Spleen (tissue), 11 donors: Measurements from ENCODE around the gene SCPEP1. TPM values are rescaled to one million over a fixed set of nuclear protein-coding genes. Genes with fewer than 3 reads are reported as not detected.
A peak's percentile ranks its signal among the peaks of the same experiment; 100 is the strongest.

ENCODE experiments used
- DNase-seq: peaks from one replicate; pipeline ENCODE4 v3.0.0-alpha.2; 2020
- H3K27ac ChIP-seq, 8 donors: fragments of 200-600 bp; sonication (generic) in 7 of 8; 1 replicate in 4 of 8; 2 replicates in 4 of 8; pipeline versions ENCODE4 v1.5.0 to v1.8.0; 2016 to 2021; ENCODE audit warnings: inconsistent platforms in 4 of 8, mild to moderate bottlenecking in 4 of 8, moderate library complexity in 1 of 8
- H3K27me3 ChIP-seq, 7 donors: fragments of 200-600 bp; sonication (generic) in 6 of 7; replicated peaks in 1 of 7; 1 replicate in 4 of 7; 2 replicates in 3 of 7; pipeline versions ENCODE4 v1.5.0 to v1.8.0; 2016 to 2021; ENCODE audit warnings: inconsistent platforms in 3 of 7, mild to moderate bottlenecking in 1 of 7
- H3K36me3 ChIP-seq, 6 donors: fragments of 200-600 bp; sonication (generic) in 5 of 6; 1 replicate in 4 of 6; 2 replicates in 2 of 6; pipeline versions ENCODE4 v1.5.0 to v1.8.0; 2016 to 2021; ENCODE audit warnings: inconsistent platforms in 2 of 6
- H3K4me1 ChIP-seq, 6 donors: fragments of 200-600 bp; sonication (generic) in 5 of 6; 1 replicate in 3 of 6; 2 replicates in 3 of 6; pipeline versions ENCODE4 v1.5.0 to v1.8.0; 2016 to 2021; ENCODE audit warnings: inconsistent platforms in 3 of 6
- H3K4me3 ChIP-seq, 8 donors: fragments of 200-600 bp; sonication (generic) in 7 of 8; 1 replicate in 4 of 8; 2 replicates in 4 of 8; pipeline versions ENCODE4 v1.5.0 to v1.8.0; 2016 to 2021; ENCODE audit warnings: inconsistent platforms in 4 of 8, mild to moderate bottlenecking in 4 of 8, moderate library complexity in 2 of 8
- H3K9me3 ChIP-seq, 8 donors: fragments of 200-600 bp; sonication (generic) in 7 of 8; 1 replicate in 4 of 8; 2 replicates in 4 of 8; pipeline versions ENCODE4 v1.5.0 to v1.8.0; 2016 to 2021; ENCODE audit warnings: inconsistent platforms in 4 of 8
- CTCF ChIP-seq, 11 experiments: fragments of 200-600 bp in 7 of 11; fragments of 450-650 bp in 4 of 11; sonication (generic) in 4 of 11; IDR thresholded peaks in 8 of 11; conservative IDR thresholded peaks in 3 of 11; 1 replicate in 7 of 11; 2 replicates in 4 of 11; pipeline versions ENCODE4 v1.4.0 to v1.8.0; 2016 to 2021; ENCODE audit warnings: antibody characterized with exemption in 11 of 11, inconsistent platforms in 4 of 11, mild to moderate bottlenecking in 1 of 11
- POLR2A ChIP-seq, 3 donors: fragments of 450-650 bp; IDR thresholded peaks; one replicate each; pipeline ENCODE4 v1.5.1; 2017; ENCODE audit warnings: antibody characterized with exemption in 3 of 3, mild to moderate bottlenecking in 1 of 3
- POLR2AphosphoS5 ChIP-seq, 3 donors: sonication (generic); formaldehyde crosslinking; IDR thresholded peaks; one replicate each; pipeline ENCODE4 v1.5.1; 2017; ENCODE audit warnings: antibody characterized with exemption in 3 of 3
- WGBS, 5 donors: extraction: QIAGEN DNeasy Blood & Tissue Kit in 3 of 5; methylation state at CpG; one replicate each; pipeline versions ENCODE4 v1.1.5 to v1.1.7; 2013 to 2018; 5-methylcytosine and 5-hydroxymethylcytosine counted together
- intact Hi-C: fragments of 100-400 bp; cut with DNase I; formaldehyde crosslinking; loops from one replicate; pipeline ENCODE4 v1.15.0; 2023; ENCODE audit warnings: low total_unique reads
- polyA plus RNA-seq, 3 donors: library from polyadenylated mRNA; stranded (reverse); fragments of 200-250 nt; gene quantifications; one replicate each; pipeline ENCODE4 v1.2.1, GENCODE V29; 2013
- total RNA-seq, 7 donors: library from RNA; depleted of rRNA in 3 of 7; stranded (reverse); fragments of >200 nt in 3 of 7; fragmentation: NEBNext Ultra II Directional in 4 of 7; extraction: Animal tissue kit (Norgen Biotek cat#: 25700) in 4 of 7; gene quantifications; one replicate each; pipeline versions ENCODE4 v1.1.0 to v1.2.1, GENCODE V29; 2016 to 2021
- donor health status: healthy with polysubstance abuse.
- donor health status: DM: no; HTN: no; CAD: no; lungs with moderate emphysema.
- donor health status: DM: no; HTN: no; CAD: no.
- donor health status: Bipolar disorder and iron deficiency.
- donor health status: healthy.
- donor health status: DM: no; HTN: no; CAD: no.
- donor health status: DM: yes; HTN: yes; CAD: no.

The SCPEP1 gene
- total and polyA plus RNA-seq, 10 donors = 74.4 to 127 (median 97.7) TPM

- H3K27me3 ChIP-seq = peaks cover 0 to 71% (median 47%) of the 10 kb centered on the region in 7 donors
- DNase-seq = peak; percentile 80
- H3K27ac ChIP-seq = peak overlapping the region in 1 of 8 donors; percentile 26
- TF ChIP-seq POLR2A (IDR thresholded peaks at IDR 0.05) (no peak), POLR2AphosphoS5 (IDR thresholded peaks at IDR 0.05) (no peak), CTCF (IDR thresholded peaks at IDR 0.05 in 8 of 11, conservative IDR thresholded peaks at IDR 0.05 in 3 of 11) (no peak)
- intact Hi-C loops = no loop called here
- H3K9me3 ChIP-seq = no peaks in the 10 kb centered on the region
- 4 to 21% (median 14%) methylated on average over 47 to 69 of the region's 69 CpGs for WGBS, 5 donors
- H3K36me3 ChIP-seq = no peaks in the 10 kb centered on the region
- peak overlapping the region; percentile 16 to 71 (median 30) for H3K4me3 ChIP-seq
- peaks cover 6 to 28% (median 21%) of the 10 kb centered on the region in 6 donors for H3K4me1 ChIP-seq
Measured at GRCh38 chr17:57045868-57046704, 68.2 kb downstream of the SCPEP1 start.

- TF ChIP-seq CTCF (IDR thresholded peaks at IDR 0.05 in 8 of 11, conservative IDR thresholded peaks at IDR 0.05 in 3 of 11) (no peak), POLR2AphosphoS5 (IDR thresholded peaks at IDR 0.05) (no peak), POLR2A (IDR thresholded peaks at IDR 0.05) (no peak)
- peaks cover 0 to 67% (median 47%) of the 10 kb centered on the region in 7 donors for H3K27me3 ChIP-seq
- H3K9me3 ChIP-seq = no peaks in the 10 kb centered on the region
- DNase-seq = no peak
- intact Hi-C loops = no loop called here
- H3K4me1 ChIP-seq = peaks cover 6 to 28% (median 21%) of the 10 kb centered on the region in 6 donors
- peak overlapping the region in 1 of 8 donors; percentile 26 for H3K27ac ChIP-seq
- no peaks in the 10 kb centered on the region for H3K36me3 ChIP-seq
- H3K4me3 ChIP-seq = peak overlapping the region in 6 of 8 donors; percentile 23 to 71 (median 34)
- 44 to 68% (median 58%) methylated on average over 18 of the region's 18 CpGs for WGBS, 5 donors
Measured at GRCh38 chr17:57046749-57047148, 68.8 kb downstream of the SCPEP1 start.

- H3K36me3 ChIP-seq = no peaks in the 10 kb centered on the region
- no peak overlapping the region for H3K4me3 ChIP-seq
- peaks cover 0 to 56% (median 45%) of the 10 kb centered on the region in 7 donors for H3K27me3 ChIP-seq
- H3K9me3 ChIP-seq = no peaks in the 10 kb centered on the region
- peaks cover 6 to 28% (median 21%) of the 10 kb centered on the region in 6 donors for H3K4me1 ChIP-seq
- intact Hi-C loops = no loop called here
- WGBS, 5 donors = 90 to 94% (median 90%) methylated on average over 2 of the region's 2 CpGs
- TF ChIP-seq POLR2AphosphoS5 (IDR thresholded peaks at IDR 0.05) (no peak), POLR2A (IDR thresholded peaks at IDR 0.05) (no peak), CTCF (IDR thresholded peaks at IDR 0.05 in 8 of 11, conservative IDR thresholded peaks at IDR 0.05 in 3 of 11) (no peak)
- DNase-seq = no peak
- H3K27ac ChIP-seq = no peak overlapping the region
Measured at GRCh38 chr17:57048096-57048495, 70.2 kb downstream of the SCPEP1 start.

- H3K27ac ChIP-seq = no peak overlapping the region
- intact Hi-C loops = no loop called here
- H3K4me1 ChIP-seq = peaks cover 2 to 34% (median 18%) of the 10 kb centered on the region in 6 donors
- TF ChIP-seq POLR2AphosphoS5 (IDR thresholded peaks at IDR 0.05) (no peak), POLR2A (IDR thresholded peaks at IDR 0.05) (no peak), CTCF (IDR thresholded peaks at IDR 0.05 in 8 of 11, conservative IDR thresholded peaks at IDR 0.05 in 3 of 11) (no peak)
- H3K36me3 ChIP-seq = no peaks in the 10 kb centered on the region
- no peaks in the 10 kb centered on the region for H3K9me3 ChIP-seq
- H3K4me3 ChIP-seq = no peak overlapping the region
- WGBS, 5 donors = 79 to 88% (median 85%) methylated on average over 5 of the region's 5 CpGs
- H3K27me3 ChIP-seq = peaks cover 0 to 34% (median 25%) of the 10 kb centered on the region in 7 donors
- no peak for DNase-seq
Measured at GRCh38 chr17:57050306-57050705, 72.4 kb downstream of the SCPEP1 start.
